ENCODE data around the gene KCNH2.

Gene KCNH2

DNA sequence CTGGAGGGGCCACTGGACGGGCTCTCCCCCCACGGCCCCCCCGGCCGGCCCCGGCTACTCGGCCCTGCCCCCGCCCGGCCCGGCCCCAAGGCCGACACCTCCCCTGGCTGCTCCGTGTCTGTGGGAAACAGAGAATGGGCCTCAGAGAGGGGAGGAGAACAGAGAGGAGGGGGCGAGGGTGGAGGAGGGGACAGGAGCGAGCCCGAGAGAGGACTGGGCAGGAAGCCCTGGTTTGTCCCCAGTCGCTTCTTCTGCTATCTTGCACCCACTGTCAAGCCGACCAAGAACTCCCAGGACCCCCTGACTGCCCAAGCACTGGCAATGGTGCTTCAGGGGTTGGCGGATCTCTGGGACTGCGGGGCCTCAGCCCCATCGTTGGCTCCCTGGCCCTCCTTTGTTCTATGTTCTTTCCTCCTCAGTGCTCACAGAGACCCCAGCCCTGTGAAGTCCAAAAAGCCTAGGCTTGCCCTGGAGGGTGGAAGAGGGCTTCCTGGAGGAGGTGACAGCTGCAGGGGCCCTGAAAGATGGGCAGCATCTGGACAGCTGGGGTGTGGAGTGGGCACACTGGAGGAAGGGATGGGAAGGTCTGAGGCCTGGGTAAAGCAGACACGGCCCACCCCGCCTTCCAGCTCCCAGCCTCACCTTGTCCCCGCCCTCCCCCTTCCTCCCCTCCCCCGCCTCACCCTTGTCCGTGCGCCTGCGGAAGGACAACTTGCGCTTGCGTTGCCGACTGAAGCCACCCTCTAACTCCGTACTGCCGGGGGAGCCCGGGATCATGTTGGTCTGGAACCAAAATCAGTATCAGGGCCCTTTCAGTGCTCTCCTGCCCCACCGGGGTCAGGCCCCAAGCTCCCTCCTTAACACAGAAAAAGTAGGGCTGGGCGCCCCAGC, 30.1 kb downstream of the KCNH2 start:
- no peak for DNase-seq (ENCODE audit: low spot score)

- no peak for DNase-seq (ENCODE audit: low spot score)
Measured at GRCh38 chr7:150947241-150947745, 30.8 kb downstream of the KCNH2 start.

DNA sequence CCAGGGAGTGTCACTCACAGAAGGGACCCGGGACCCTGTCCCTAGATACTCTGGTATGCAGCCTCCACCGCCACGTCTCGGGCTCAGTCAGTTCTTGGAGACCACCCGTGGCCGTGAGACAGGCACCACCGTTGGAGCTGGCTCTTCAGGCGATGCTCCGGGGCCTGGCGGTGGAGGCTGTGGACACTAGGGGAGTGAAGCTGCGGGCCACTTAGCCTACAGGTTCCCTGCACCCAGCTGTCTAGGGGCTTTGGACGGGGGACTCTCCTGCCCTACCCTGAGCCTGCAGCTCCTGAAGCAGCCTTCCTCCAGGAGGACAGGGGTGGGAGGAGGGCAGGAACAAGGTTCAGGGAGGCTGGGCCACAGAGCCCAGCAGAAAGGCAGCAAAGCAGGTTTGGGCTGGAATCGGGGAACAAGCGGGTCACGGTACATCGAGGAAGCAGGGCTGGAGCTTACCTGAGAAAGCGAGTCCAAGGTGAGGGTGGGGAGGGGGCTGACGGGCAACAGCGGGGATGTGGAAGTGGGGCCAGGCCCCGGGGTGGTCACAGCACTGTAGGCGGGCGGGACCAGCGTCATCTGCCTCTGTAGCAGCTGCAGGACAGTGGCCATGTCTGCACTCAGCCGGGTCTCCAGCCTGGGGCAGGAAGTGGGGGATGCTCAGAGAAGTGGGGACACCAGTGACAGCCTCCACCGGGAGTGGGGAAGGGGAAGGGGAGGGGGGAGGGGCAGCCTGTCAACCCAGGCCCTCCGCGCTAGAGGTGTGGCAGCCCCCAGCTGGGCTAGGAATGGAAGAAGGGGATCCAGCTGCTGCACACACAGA, 31.5 kb downstream of the KCNH2 start:
- DNase-seq (ENCODE audit: low spot score) = no peak

GRCh38 chr7:150945853-150946420, 32.2 kb downstream of the KCNH2 start:
- DNase-seq (ENCODE audit: low spot score) = no peak

GRCh38 chr7:150945171-150945852, 32.8 kb downstream of the KCNH2 start:
- DNase-seq (ENCODE audit: low spot score) = no peak

DNA sequence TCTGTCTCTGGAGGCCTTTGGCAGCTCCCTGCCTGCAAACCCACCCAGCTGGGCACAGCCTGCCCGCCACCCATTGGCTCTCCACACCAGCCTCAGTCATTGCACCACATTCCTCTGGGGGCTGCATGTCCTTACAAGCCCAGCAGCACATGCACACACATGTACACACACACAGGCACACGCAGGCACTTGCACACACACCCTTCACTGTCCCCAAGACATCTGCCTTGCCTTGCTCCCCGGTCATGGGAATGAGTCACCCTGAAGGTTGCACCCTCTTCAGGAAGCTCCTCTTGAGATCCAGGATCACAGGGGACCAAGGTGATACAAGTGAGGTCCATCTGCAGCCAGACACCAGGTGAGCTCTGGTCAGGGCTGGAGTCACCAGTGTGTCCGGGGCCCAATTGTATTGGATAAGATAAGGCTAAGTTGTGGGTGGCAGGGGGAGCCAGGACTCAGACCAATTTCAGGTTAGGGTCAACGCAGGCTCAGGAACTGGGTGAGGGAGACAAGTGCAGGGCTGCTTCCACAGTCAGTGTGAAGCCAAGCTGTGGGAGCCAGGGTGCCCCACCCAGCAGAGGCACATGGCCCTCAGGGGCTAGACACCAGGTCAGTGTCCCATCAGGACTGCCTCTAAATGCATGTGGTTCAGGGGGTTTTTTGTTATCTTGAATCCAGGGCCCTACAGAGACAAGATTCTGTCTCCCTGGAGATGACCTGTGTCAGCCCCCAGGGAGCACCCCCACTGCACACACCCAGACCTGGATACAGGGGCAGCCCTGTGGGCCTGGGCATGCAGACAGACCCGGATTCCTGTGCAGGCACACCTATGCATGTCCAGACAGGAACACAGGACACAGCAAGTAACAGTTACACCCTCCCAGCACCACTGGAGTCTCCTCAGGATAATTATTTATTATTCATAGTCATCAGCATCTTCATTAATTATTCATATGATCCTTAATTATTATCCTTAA, 33.8 kb downstream of the KCNH2 start:
- DNase-seq (ENCODE audit: low spot score) = no peak

GRCh38 chr7:150943453-150943814, 34.7 kb downstream of the KCNH2 start:
- no peak for DNase-seq (ENCODE audit: low spot score)

DNA sequence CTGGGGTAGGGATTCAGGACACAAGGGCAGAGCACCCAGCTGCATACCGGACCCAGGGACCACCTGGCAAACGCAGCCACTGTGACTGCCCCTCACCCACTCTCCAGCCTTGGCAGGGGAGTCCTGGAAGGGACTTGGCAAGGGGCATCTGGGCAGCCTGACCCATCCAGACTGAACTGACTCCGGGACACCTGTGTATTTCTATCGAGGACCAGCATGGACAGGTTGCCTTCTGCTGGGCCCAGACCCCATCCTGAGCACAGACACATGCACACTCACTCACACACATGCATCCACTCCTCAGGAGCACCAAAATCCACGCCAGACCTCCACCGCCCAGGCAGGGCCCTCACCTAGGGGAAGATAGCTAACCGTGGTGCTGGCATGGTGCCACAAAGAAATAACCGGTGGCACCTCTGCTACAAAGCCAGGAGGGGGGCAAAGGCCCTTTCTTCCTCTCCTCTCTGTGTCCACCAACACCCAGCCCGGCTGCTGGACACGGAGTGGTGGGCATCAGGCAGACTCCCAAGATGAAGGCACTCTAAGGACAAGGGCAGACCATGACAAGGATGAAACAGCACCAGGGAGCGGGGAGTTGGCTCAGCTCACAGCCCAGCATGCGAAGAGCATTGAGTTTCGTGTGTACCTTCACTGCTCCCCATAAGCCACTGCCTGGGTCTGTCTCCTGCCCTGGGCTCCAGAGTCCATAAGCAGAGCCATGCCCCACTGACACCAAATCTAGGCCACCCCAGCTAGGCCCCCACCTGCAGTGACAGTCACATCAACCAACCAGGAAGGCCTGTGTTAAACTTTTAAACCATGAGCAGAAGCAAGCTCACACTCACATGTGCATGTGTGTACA, 35.3 kb downstream of the KCNH2 start:
- no peak for DNase-seq (ENCODE audit: low spot score)

DNA sequence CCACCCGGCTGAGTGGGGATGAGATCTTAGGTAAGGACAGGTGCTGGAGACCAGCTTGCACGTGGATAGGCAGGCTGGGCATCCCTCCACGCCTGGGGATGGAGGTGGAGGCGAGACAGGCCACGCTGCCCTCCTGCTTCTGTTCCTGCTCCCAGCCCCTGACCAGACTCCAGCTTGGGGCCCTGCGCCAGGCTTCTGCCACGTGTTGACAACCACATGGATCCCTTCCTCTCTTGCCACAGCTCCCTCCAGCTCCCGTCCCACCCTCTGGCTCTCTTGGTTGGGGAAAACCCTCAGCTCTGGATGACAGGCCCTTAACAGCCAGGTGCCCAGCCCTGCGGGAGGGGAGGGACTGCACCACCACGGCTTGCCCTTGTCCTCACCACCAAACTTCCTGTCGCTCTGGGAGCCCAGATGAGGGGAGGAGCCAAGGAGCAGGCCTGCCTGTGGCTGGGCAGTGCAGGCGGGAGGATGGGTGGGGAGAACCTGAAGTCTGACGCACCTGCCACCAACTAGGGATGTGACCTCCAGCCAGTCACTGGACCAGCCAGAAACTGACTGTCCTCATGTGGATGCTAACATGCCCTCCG, 36.0 kb downstream of the KCNH2 start:
- no peak for DNase-seq (ENCODE audit: low spot score)

DNA sequence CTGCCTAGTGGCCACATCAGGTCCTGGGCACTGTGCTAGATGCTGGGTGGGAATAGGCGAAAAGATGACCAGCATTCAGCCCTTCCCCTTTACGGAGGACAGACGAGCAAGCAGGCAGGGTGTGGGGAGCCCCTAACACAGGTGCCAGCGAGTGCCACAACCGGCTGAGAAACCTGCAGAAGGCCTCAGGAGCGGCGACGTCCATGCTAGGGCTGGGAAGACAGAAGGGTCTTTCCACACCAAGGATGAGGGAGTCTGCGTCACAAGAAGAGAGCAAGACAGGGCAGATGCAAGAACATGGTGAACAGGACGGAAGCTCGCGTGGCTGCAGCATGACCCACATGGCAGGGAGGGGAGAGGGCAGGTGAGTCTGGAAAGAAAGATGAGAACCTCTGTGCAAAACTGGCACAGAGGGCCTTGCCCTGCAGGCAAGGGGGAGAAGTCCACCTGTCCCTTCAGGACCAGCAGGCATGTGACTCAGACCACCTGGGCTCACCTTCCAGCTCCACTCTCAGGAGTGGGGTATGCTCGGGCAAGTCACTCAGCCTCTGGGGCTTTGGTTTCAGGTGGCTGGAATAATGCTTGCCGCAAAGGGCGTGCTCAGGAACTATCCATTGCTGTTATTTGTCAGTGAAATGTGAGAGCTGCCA, 36.6 kb downstream of the KCNH2 start:
- DNase-seq (ENCODE audit: low spot score) = no peak

DNA sequence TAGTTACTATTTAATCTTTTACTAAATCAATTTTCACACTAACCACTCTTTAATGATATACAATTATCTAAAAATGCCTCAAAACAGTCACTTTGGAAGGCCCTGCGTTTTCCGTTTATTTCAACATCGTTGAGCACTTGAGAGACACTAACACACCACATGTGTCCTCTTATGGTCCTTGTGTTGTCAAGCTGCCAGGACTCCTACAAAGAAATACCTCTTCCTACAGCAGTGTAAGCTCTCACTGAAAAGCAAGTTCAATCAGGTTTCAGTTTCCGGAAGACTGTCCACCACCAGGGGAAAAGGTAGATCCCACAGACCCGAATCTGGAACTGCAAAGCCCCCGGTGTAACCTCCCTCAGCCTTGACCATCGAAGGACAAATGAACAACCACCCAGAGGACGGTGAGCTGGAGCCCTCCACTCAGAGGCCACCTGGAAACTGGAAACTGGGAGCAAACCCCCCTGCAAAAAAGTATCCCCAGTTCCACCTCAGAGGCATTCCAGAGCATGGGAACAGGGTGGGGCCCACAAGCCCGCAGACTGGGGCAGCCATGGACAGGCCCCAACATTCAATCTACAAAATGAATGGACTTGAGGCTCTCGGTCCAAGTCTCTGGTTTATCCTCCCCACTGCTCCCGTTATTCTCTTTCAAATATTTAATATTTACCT, 37.6 kb downstream of the KCNH2 start:
- no peak for DNase-seq (ENCODE audit: low spot score)

- no peak for DNase-seq (ENCODE audit: low spot score)
Measured at GRCh38 chr7:150939466-150939865, 38.7 kb downstream of the KCNH2 start.

DNA sequence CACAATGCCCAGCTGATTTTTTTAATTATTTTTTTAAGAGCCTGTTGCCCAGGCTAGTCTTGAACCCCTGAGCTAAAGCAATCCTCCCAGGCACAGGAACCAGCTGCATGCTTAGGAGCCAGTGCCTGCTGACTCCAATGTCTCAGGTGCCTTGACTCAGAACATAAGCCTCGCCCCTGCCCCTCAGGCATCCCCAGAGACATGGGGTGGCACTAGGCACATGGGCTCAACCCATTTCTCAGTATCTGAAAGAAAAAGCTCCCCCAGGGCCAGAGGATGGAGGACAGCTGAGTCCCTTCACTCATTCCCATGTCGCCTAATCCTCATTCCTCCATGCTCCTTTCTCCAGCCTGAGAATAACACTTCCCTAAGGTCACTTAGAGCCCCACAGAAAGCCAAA, 39.1 kb downstream of the KCNH2 start:
- DNase-seq (ENCODE audit: low spot score) = no peak

- no peak for DNase-seq (ENCODE audit: low spot score)
Measured at GRCh38 chr7:150938566-150938965, 39.6 kb downstream of the KCNH2 start.

DNA sequence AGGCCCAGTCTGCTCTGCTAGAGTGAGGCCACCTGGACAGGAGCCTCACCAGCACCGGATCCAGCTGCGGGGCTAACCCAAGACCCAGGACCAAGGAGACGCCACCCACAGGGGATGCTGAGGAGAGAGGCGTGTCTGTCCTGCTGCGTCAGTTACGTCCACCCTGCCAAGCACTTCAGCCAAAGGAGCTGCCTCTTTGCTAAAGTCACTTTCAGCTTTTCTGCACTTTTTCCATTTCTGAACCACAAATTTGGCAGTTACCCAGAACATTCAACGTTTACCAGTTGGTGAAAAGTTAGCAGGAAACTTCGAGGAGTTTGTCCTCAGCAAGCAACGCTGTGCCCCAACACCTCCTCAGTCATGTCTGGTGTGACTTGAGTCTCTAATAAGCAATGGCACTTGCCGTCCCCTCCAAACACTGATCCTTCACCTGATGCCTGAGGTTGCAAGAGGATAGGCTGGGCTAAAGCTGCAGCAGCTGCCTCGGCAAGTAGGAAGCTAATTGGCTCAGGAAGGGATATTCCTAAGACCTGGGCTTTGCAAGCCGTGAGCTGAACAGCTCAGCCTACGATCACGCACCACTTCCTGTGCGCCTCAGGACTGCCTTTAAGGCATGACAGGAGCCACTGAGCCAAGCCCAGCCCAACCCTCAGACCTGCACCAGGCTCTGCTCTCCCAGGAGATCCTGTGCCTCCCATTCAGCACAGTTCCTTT, 40.1 kb downstream of the KCNH2 start:
- no peak for DNase-seq (ENCODE audit: low spot score)

- DNase-seq (ENCODE audit: low spot score) = no peak
Measured at GRCh38 chr7:150936018-150936417, 42.1 kb downstream of the KCNH2 start.

GRCh38 chr7:150935149-150935548, 43.0 kb downstream of the KCNH2 start:
- no peak for DNase-seq (ENCODE audit: low spot score)

Measured in germinal center (tissue), 1 donor.